GM23248 (cell line): Measurements from ENCODE around the gene PTDSS2.

ENCODE experiments used
- EZH2 ChIP-seq: fragments of 200-600 bp; sonication (generic); IDR thresholded peaks from 2 replicates; pipeline ENCODE4 v1.6.1; 2018; ENCODE audit warnings: antibody characterized with exemption, mild to moderate bottlenecking; ENCODE audit not compliant: insufficient read depth, poor library complexity, severe bottlenecking
- EZH2phosphoT487 ChIP-seq: fragments of 200-600 bp; sonication (generic); IDR thresholded peaks from 2 replicates; pipeline ENCODE4 v1.6.1; 2018; ENCODE audit warnings: antibody characterized with exemption, moderate library complexity, mild to moderate bottlenecking, low read depth; ENCODE audit not compliant: insufficient read depth

- TF ChIP-seq EZH2: no peak
- TF ChIP-seq EZH2phosphoT487: no peak
Measured at GRCh38 chr11:416757-417621, 33.1 kb upstream of the PTDSS2 start.
